ENCODE data around the gene ZSCAN10. TPM values are rescaled to one million over a fixed set of nuclear protein-coding genes. Genes with fewer than 3 reads are reported as not detected.

The ZSCAN10 gene
- total and polyA plus RNA-seq, 9 of the 15 experiments (the other 6 are each of a cell fraction or from before 2014, with no cell fraction given), result 0.22 TPM; not detected in 8

- TF ChIP-seq ZNF518B (CRISPR knock-in tag; IDR thresholded peaks at IDR 0.05) (no peak), KDM2B (CRISPR knock-in tag; IDR thresholded peaks at IDR 0.05) (peak; percentile 34; the same call in 1 of the 2 replicates), ZNF717 (CRISPR knock-in tag; IDR thresholded peaks at IDR 0.05) (no peak), CLOCK (CRISPR knock-in tag; IDR thresholded peaks at IDR 0.05; ENCODE audit: borderline replicate concordance) (no peak), CCAR2 (IDR thresholded peaks at IDR 0.05; ENCODE audit: low read depth, low read length) (no peak), POLR2A (conservative IDR thresholded peaks at IDR 0.05) (peak; percentile 64), ZNF140 (CRISPR knock-in tag; IDR thresholded peaks at IDR 0.05) (no peak), TAF1 (IDR thresholded peaks at IDR 0.05; ENCODE audit: control insufficient read depth, extremely low read depth, insufficient read depth, low read length, severe bottlenecking) (peak; percentile 36), NBN (IDR thresholded peaks at IDR 0.05; ENCODE audit: low read depth) (no peak), CAMTA2 (CRISPR knock-in tag; conservative IDR thresholded peaks at IDR 0.05) (0 out of 2 replicates have a peak, but pooled peaks have one; percentile 20), HEY1 (CRISPR knock-in tag; IDR thresholded peaks at IDR 0.05; ENCODE audit: borderline replicate concordance) (no peak), ZNF551 (CRISPR knock-in tag; IDR thresholded peaks at IDR 0.05) (no peak), FOXK1 (CRISPR knock-in tag; IDR thresholded peaks at IDR 0.05; ENCODE audit: borderline replicate concordance) (peak; percentile 52; the same call in 1 of the 2 replicates), SNIP1 (IDR thresholded peaks at IDR 0.05; ENCODE audit: low read depth) (no peak), SMC3 (conservative IDR thresholded peaks at IDR 0.05; ENCODE audit: insufficient read depth, low read depth, low read length) (no peak), FIP1L1 (IDR thresholded peaks at IDR 0.05; ENCODE audit: low read depth, low read length, poor library complexity, severe bottlenecking) (no peak), CREM (IDR thresholded peaks at IDR 0.05; ENCODE audit: low read depth) (0 out of 2 replicates have a peak, but pooled peaks have one; percentile 16), SUPT5H (IDR thresholded peaks at IDR 0.05) (peak; percentile 56), VEZF1 (CRISPR knock-in tag; IDR thresholded peaks at IDR 0.05) (peak; percentile 70)
These were observed 822 bp upstream of the ZSCAN10 start (continued) for GRCh38 chr16:3099732-3100499.
